GM12874 (cell line): ENCODE results near the gene PRKCA.

ENCODE experiments used
- TF ChIP-seq, protein P1 (sequence below): IDR thresholded peaks from 2 replicates; pipeline ENCODE4 v1.5.1; 2011; ENCODE audit warnings: low read depth, mild to moderate bottlenecking, control low read depth, low read length, moderate library complexity; ENCODE audit not compliant: insufficient read depth

PRKCA gene

DNA sequence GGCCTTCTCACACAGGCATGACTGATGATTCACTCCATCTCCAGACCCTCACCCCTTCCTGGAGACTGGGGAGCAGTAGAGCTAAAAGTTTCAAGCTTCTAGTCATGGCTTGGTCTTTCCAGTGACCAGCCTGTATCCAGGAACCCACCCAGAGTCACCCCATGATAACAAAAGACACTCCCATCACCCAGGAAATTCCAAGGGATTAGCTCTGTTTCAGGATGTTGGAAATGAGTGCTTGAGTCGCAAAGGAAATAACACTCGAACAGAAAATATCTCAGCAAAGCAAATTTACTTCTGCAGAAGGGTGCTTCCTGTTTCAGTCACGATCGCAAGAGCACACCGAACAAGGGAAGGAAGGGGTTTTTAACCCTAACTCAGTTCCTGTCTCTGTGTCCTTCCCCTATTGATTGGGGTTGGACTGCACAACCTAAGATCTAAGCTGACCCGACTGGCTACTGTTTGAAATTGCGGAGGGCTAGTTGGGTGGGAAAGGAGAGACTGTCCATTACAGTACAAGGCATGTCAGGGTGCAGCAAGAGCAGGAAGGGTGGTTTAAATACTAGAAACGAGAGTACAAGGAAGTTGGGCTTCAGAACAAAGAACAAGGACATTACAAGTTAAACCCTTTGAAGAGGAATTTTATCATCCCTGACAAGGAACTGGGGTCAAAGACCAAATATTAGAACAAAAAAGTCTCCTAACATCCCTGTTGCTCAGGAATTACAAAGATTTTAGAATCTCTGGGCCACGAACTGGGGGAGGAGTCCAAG is 308.1 kb downstream of the PRKCA start:
- TF ChIP-seq, protein P1, sequence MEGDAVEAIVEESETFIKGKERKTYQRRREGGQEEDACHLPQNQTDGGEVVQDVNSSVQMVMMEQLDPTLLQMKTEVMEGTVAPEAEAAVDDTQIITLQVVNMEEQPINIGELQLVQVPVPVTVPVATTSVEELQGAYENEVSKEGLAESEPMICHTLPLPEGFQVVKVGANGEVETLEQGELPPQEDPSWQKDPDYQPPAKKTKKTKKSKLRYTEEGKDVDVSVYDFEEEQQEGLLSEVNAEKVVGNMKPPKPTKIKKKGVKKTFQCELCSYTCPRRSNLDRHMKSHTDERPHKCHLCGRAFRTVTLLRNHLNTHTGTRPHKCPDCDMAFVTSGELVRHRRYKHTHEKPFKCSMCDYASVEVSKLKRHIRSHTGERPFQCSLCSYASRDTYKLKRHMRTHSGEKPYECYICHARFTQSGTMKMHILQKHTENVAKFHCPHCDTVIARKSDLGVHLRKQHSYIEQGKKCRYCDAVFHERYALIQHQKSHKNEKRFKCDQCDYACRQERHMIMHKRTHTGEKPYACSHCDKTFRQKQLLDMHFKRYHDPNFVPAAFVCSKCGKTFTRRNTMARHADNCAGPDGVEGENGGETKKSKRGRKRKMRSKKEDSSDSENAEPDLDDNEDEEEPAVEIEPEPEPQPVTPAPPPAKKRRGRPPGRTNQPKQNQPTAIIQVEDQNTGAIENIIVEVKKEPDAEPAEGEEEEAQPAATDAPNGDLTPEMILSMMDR, result no peak

DNA sequence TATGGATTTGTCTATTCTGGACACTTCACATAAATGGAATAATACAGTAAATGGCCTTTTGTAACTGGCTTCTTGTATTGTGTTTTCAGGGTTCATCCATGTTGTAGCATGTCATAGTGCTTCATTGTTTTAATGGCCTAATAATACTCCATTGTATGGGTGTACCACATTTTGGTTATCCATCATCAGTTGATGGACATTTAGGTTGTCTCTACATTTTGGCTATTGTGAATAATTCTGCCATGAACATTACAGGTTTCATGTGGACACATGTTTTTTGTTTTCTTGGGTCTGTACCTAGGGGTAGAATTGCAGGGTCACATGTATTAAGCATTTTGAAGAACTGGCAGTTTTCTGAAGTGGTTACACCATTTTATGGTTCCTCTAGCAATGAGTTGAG is 309.0 kb downstream of the PRKCA start:
- TF ChIP-seq, protein P1, result no peak

DNA sequence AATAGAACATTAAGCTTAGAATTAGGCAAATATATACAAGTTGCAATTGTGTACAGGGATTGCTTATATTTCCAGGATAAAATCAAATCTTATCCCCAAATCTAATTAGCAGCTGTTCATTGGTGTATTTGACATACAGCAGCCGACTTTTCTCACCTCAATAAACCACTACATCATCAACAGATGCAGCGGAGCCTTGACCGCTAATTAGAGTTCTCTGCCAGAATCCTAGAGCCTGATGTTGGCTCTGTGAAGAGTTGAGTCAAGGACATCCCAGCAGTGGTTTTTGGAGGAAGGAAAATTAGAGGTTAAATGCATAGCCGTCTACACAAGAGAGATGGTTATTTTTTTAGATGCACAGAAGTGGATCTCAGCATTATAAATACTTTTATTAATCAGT is 310.6 kb downstream of the PRKCA start:
- TF ChIP-seq, protein P1, result no peak

DNA sequence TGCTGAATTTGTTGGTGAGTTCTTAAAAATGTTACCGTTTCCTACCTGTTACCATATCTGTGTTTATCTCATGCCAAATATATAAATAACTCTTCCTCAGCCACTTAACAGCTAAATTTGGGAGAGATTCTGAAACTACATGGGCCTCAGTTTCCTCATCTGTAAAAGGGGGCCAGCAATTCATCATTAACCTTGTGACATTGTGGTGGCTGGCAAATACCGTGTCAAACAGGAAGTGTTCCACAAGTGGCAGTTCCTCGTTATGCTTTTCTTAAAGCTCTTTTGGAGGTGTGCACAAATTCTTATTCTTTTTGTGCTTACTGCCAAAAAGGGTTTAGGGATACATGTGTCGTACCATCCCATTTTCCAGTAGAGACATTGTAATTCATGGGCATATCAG is 312.1 kb downstream of the PRKCA start:
- TF ChIP-seq, protein P1, result no peak

DNA sequence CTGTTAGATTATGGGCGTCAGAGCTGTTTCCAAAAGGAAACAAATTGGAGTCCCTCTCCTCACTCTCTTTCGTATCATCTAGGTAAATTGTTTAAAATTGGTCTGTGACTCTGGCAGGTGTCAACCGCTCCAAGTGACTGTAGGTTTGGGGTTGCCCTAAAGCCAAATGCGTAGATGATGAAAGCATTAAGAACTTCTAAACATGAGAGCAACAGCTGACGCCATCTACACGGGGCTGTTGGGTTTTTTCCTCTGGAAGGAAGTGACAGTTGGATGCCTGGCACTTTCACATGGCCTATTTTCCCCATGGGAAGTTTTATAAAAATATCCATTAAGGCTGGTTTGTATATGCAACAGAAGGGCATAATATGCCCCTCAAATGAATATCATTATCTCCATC is 316.8 kb downstream of the PRKCA start:
- TF ChIP-seq, protein P1, result no peak

DNA sequence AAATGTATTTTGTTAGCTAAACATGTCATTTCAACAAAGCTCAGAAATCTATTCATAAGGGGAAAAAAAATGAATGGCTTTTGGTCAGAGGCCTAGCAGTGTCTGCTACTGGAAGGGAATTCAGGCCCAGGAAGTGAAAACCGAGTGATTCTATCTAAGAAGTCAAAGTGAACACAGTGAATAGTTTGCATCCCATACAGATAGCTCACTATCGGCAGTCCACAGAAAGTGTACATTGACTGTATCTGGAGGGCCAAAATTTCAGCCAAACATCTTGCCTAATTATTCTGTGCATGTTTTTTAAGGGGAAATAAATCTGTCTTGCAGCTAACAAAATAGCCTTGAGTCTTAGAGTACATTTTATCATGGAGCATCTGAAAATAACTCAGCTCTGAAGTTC is 318.1 kb downstream of the PRKCA start:
- TF ChIP-seq, protein P1, result no peak

DNA sequence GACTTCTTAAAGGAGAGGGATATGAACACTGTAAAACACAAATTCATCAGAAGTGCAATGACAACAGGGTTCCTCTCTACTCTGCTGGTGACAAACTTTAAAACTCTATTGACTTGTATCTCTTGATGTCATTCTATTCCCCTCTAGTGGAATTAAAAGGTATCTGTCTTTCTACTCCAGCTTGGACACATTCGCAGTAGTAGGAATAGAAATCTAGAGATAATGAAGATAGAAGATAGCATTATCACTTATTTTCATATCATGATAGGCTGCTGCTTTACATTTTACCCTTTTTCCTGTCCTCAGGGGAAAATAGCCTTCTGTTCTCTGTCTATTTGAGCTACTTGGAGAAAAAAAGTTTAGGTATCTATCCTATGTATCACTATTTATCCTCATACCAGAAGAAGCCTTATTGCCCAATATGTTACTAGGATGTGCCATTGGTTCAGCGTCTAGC is 322.9 kb downstream of the PRKCA start:
- TF ChIP-seq, protein P1, result no peak
